Endothelial cell (in vitro differentiated cells): Measurements from ENCODE around the gene MOGAT1. TPM values are rescaled to one million over a fixed set of nuclear protein-coding genes. Genes with fewer than 3 reads are reported as not detected.
"Not testable (repeated sequence)": the region's sequence is repeated elsewhere in the genome, so short reads cannot be mapped to it uniquely, and the experiment has no call there.

ENCODE experiments used
- DNase-seq: peaks from one replicate; pipeline ENCODE4 v3.0.0; 2021; ENCODE audit warnings: low spot score
- H3K27ac Mint-ChIP-seq: one replicate; pipeline ENCODE4 v1.8.0; 2021; ENCODE audit warnings: mixed read lengths, inconsistent platforms; ENCODE audit not compliant: unreplicated experiment
- H3K27me3 Mint-ChIP-seq: one replicate; pipeline ENCODE4 v1.8.0; 2021; ENCODE audit warnings: mild to moderate bottlenecking, moderate library complexity, mixed read lengths, inconsistent platforms; ENCODE audit not compliant: unreplicated experiment
- H3K36me3 Mint-ChIP-seq: one replicate; pipeline ENCODE4 v1.8.0; 2021; ENCODE audit warnings: mild to moderate bottlenecking, low read depth, mixed read lengths, inconsistent platforms; ENCODE audit not compliant: unreplicated experiment
- H3K4me1 Mint-ChIP-seq: one replicate; pipeline ENCODE4 v1.8.0; 2021; ENCODE audit warnings: mild to moderate bottlenecking, mixed read lengths, inconsistent platforms; ENCODE audit not compliant: unreplicated experiment
- H3K4me3 Mint-ChIP-seq: one replicate; pipeline ENCODE4 v1.8.0; 2021; ENCODE audit warnings: mild to moderate bottlenecking, mixed read lengths, inconsistent platforms; ENCODE audit not compliant: unreplicated experiment
- H3K9me3 Mint-ChIP-seq: one replicate; pipeline ENCODE4 v1.8.0; 2021; ENCODE audit warnings: mixed read lengths, inconsistent platforms; ENCODE audit not compliant: unreplicated experiment
- total RNA-seq: library from RNA; stranded (reverse); fragmentation: NEBNext Ultra II Directional; extraction: Animal tissue kit (Norgen Biotek cat#: 25700); gene quantifications from one replicate; pipeline ENCODE4 v1.2.1, GENCODE V29; 2021; ENCODE audit not compliant: unreplicated experiment
- TF ChIP-seq, protein P1 (sequence below): fragments of 200-600 bp; sonication (generic); IDR thresholded peaks from one replicate; pipeline ENCODE4 v1.5.0; 2021; ENCODE audit warnings: antibody characterized with exemption; ENCODE audit not compliant: unreplicated experiment

MOGAT1 gene
- total RNA-seq, 1 donor from 2014 or later = 0.26 TPM

DNA sequence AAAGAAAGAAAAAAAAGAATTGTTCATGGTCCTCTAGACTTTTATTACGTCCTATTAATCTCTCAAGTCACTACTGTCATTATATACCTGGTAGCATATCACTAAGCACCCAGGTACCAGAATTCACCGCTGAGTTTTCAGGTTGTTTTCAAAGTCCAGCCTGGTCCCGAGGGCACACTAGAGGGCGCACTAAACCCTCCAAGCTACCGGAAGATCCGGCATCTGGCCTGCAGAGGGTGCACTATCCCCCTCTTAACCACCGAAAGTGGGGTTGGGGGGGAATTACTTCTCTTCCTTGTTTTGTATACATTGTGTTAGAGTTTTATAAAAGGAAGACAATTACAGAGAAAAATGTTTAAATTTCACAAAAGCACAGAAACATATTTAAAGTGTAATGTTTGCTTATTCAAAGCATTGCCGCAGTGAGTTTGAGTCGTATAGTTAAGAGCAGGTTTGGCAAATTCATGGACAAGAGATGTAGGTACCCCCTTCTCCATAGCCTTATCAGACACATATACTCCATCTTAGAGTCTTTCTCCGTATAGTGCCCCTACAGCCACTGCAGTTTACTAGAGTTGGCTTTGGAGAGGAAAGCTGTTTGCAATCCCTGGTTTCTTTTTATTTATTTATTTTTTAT, 19.2 kb downstream of the MOGAT1 start:
- DNase-seq = peak; percentile 81
- peaks cover 21% of the 10 kb centered on the region for H3K4me1 Mint-ChIP-seq
- H3K36me3 Mint-ChIP-seq = no peaks in the 10 kb centered on the region
- H3K9me3 Mint-ChIP-seq = no peaks in the 10 kb centered on the region
- H3K27me3 Mint-ChIP-seq = peaks cover 3% of the 10 kb centered on the region
- no peak overlapping the region for H3K4me3 Mint-ChIP-seq
- no peak overlapping the region for H3K27ac Mint-ChIP-seq
- TF ChIP-seq, protein P1, sequence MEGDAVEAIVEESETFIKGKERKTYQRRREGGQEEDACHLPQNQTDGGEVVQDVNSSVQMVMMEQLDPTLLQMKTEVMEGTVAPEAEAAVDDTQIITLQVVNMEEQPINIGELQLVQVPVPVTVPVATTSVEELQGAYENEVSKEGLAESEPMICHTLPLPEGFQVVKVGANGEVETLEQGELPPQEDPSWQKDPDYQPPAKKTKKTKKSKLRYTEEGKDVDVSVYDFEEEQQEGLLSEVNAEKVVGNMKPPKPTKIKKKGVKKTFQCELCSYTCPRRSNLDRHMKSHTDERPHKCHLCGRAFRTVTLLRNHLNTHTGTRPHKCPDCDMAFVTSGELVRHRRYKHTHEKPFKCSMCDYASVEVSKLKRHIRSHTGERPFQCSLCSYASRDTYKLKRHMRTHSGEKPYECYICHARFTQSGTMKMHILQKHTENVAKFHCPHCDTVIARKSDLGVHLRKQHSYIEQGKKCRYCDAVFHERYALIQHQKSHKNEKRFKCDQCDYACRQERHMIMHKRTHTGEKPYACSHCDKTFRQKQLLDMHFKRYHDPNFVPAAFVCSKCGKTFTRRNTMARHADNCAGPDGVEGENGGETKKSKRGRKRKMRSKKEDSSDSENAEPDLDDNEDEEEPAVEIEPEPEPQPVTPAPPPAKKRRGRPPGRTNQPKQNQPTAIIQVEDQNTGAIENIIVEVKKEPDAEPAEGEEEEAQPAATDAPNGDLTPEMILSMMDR = peak; percentile 98

DNA sequence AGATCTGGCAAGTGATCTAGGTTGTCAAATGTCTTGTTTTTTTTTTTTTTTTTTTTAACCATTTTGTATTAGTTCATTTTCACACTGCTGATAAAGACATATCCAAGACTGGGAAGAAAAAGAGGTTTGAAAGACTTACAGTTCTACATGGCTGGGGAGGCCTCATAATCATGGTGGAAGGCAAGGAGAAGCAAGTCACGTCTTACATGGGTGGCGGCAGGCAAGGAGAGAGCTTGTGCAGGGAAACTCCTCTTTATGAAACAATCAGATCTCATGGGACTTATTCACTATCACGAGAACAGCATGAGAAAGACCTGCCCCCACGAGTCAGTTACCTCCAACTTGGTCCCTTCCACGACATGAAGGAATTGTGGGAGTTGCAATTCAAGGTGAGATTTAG, 22.0 kb downstream of the MOGAT1 start:
- not testable (repeated sequence) for DNase-seq, H3K4me3 Mint-ChIP-seq, H3K9me3 Mint-ChIP-seq, H3K27ac Mint-ChIP-seq, H3K36me3 Mint-ChIP-seq, H3K27me3 Mint-ChIP-seq
- peaks cover 24% of the 10 kb centered on the region for H3K4me1 Mint-ChIP-seq

DNA sequence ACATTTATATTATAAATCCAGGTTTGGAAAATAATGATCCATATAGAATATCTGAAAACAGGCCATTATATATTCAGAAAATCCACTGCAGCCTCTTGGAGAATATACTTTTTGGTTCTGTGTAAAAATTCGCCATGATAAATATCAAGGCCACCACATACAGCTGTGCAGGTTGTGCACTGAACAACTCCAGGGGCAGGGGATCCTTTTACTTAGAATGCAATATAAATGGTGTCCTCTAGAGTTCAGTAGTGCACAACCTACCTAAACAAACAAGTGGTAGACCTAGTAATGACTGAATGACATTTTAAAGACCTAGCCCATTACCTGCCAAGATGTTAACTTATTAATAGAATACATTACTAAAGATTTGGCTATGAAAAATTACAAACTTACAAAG, 22.4 kb downstream of the MOGAT1 start:
- Mint-ChIP-seq H3K4me3 (no peak overlapping the region), H3K9me3 (no peaks in the 10 kb centered on the region), H3K27ac (no peak overlapping the region), H3K36me3 (no peaks in the 10 kb centered on the region), H3K27me3 (peaks cover 2% of the 10 kb centered on the region), H3K4me1 (peaks cover 27% of the 10 kb centered on the region)
- no peak for DNase-seq
- TF ChIP-seq, protein P1 = peak; percentile 27

DNA sequence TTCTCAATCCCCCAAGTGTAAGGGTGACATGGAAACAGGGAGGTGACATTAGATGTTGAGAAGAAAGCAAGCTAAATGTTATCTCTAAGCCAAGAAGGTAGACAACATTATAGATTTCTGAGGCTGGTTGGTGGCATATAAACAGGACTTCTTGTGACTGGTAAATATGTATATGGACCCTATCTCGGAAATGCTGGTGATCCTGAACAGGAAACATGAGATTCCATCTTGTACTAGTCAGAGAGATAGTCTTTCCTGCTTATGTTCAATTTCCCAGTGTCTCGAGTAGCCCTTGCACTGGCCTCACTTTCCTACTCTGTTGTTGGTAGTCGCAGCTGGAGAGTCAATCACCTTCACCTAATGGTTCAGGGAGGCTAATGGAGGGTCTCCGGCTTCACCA, 26.8 kb downstream of the MOGAT1 start:
- Mint-ChIP-seq H3K4me1 (peaks cover 18% of the 10 kb centered on the region), H3K36me3 (no peaks in the 10 kb centered on the region), H3K27ac (peak overlapping the region; percentile 86), H3K27me3 (peaks cover 4% of the 10 kb centered on the region), H3K4me3 (no peak overlapping the region), H3K9me3 (no peaks in the 10 kb centered on the region)
- TF ChIP-seq, protein P1 = no peak
- DNase-seq = no peak

DNA sequence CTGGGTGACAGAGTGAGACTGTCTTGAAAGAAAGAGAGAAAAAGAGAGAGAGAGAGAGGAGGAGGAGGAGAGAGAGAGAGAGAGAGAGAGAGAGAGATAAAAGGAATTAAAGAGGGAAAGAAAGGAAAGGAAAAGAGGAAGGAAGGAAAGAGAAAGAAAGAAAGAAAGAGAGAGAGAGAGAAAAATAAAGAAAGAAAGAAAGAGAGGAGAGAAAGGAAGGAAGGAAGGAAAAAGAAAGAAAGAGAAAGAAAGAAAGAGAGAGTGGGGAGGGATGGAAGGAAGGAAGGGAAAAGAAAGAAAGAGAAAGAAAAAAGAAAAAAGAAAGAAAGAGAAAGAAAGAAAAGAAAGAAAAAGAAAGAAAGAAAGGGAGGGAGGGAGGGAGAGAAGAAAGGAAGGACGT, 29.8 kb downstream of the MOGAT1 start:
- peaks cover 2% of the 10 kb centered on the region for H3K27me3 Mint-ChIP-seq
- no peaks in the 10 kb centered on the region for H3K9me3 Mint-ChIP-seq
- TF ChIP-seq, protein P1 = no peak
- DNase-seq = no peak
- H3K4me1 Mint-ChIP-seq = peaks cover 12% of the 10 kb centered on the region
- H3K36me3 Mint-ChIP-seq = no peaks in the 10 kb centered on the region
- no peak overlapping the region for H3K4me3 Mint-ChIP-seq
- no peak overlapping the region for H3K27ac Mint-ChIP-seq
